NB4 (cell line): ENCODE measurements around the gene C9orf43.

ENCODE experiments used
- DNase-seq: peaks from one replicate; pipeline ENCODE4 v3.0.0; 2010; ENCODE audit warnings: low read depth
- H3K4me3 ChIP-seq: one replicate; pipeline ENCODE4 v1.5.1; 2011; ENCODE audit warnings: mild to moderate bottlenecking, low read depth, low read length, moderate library complexity
- MAX ChIP-seq: IDR thresholded peaks from 2 replicates; pipeline ENCODE4 v1.6.1; 2011; ENCODE audit warnings: low read depth, low read length
- MYC ChIP-seq: IDR thresholded peaks from 2 replicates; pipeline ENCODE4 v1.6.1; 2011; ENCODE audit warnings: low read depth, low read length
- POLR2A ChIP-seq: IDR thresholded peaks from 2 replicates; pipeline ENCODE4 v1.6.1; 2011; ENCODE audit warnings: mild to moderate bottlenecking; ENCODE audit not compliant: insufficient read length; ENCODE audit errors: extremely low read depth
- TF ChIP-seq, protein P1 (sequence below): IDR thresholded peaks from one replicate; pipeline ENCODE4 v1.5.1; 2012; ENCODE audit warnings: low read depth, low read length

The C9orf43 gene

DNA sequence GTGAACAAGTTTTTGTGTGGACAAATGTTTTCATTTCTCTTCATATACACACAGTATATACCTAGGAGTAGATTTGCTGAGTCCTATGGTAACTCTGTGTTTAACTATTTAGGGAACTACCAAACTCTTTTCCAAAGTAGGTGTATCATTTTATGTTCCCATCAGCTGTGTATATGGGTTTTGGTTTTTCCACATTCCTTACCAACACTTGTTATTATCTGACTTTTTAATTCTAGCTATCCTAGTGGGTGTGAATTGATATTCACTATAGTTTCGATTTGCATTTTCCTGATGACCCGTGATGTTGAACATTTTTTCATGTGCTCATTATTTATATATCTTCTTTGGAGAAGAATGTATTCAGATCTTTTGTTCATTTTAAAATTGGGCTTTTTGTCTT lies 56.6 kb downstream of the C9orf43 start:
- H3K4me3 ChIP-seq, result no peak overlapping the region
- TF ChIP-seq MAX (no peak), MYC (no peak), POLR2A (no peak)
- TF ChIP-seq, protein P1, sequence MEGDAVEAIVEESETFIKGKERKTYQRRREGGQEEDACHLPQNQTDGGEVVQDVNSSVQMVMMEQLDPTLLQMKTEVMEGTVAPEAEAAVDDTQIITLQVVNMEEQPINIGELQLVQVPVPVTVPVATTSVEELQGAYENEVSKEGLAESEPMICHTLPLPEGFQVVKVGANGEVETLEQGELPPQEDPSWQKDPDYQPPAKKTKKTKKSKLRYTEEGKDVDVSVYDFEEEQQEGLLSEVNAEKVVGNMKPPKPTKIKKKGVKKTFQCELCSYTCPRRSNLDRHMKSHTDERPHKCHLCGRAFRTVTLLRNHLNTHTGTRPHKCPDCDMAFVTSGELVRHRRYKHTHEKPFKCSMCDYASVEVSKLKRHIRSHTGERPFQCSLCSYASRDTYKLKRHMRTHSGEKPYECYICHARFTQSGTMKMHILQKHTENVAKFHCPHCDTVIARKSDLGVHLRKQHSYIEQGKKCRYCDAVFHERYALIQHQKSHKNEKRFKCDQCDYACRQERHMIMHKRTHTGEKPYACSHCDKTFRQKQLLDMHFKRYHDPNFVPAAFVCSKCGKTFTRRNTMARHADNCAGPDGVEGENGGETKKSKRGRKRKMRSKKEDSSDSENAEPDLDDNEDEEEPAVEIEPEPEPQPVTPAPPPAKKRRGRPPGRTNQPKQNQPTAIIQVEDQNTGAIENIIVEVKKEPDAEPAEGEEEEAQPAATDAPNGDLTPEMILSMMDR, result no peak
- no peak for DNase-seq

- H3K4me3 ChIP-seq, result no peak overlapping the region
- TF ChIP-seq MAX (no peak), MYC (no peak)
- DNase-seq, result no peak
Measured at GRCh38 chr9:113468716-113469448, 58.3 kb downstream of the C9orf43 start.

DNA sequence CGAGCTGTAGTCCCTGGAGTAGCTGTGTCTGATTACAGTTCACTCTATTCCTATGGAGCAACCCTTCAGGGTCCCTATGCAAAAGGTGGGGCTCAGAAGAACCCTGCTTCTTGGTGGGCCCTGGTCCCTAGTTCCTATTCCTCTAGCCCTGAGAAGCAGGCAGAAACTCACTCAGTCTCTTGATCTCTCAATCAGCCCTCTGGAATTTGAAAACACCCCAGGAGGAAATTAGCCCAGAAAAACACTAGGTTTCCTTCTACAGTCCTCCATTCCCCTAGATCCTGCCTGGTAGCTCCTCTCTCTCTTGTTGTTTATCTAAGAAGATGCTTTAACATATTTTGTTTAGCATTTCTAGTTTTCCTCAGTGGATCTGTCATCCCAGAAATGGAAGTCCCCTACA lies 60.6 kb downstream of the C9orf43 start:
- DNase-seq, result no peak
- TF ChIP-seq POLR2A (no peak), MAX (no peak), MYC (no peak)
- TF ChIP-seq, protein P1, result no peak
- H3K4me3 ChIP-seq, result no peak overlapping the region

DNA sequence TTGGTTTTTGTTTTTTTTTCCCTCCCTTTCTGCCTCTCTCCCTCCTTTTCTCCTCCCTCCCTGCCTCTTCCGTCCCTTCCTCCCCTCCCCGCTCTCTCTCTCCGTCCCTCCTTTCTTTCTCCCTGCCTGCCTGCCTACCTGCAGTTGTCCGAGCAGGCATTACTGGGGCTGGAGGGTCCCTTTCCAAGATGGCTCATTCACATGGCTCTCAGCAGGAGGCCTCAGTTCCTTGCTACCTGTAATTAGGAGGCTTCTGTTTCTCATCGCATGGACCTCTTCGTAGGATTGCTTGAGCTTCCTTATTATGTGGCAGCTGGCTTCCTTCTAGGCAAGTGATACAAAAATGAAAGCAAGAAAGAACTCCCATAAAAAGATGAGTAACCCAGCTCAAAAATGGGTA lies 61.0 kb downstream of the C9orf43 start:
- no peak for DNase-seq
- TF ChIP-seq POLR2A (no peak), MAX (no peak), MYC (no peak)
- TF ChIP-seq, protein P1, result no peak
- H3K4me3 ChIP-seq, result no peak overlapping the region

- DNase-seq, result no peak
- no peak for TF ChIP-seq MAX
- no peak overlapping the region for H3K4me3 ChIP-seq
Measured at GRCh38 chr9:113472199-113472598, 61.7 kb downstream of the C9orf43 start.

DNA sequence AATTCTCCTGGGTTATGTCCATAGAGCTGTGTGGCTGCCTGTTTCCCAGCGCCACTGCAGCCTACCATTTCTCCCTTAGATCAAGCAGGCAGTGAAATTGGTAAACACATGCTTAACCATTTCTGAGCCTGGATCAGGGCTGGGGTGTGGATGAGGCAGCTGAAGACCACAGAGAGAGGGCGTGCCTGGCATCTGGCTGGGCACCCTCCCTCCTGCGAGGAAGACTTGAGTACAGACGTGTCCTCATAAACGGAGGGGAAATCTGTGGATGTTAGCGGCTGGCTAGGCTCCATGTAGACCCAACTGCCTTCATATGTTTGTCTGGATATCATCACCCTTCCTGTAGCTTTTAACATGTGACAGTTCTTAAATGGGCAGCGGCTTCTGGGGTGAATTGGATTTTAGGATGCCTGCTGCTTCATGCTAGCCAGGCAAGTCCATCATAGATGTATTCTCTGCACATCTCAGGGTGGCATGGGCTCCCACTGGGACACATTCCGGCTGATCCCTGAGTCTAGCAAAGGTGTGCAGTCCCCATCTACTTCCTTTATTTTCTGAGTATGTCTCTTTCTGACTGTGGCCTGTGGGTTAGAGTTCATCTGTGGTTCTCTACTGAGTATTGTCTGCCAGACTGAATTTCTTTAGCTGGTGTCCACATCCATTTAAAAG lies 63.9 kb downstream of the C9orf43 start:
- TF ChIP-seq MYC (no peak), POLR2A (no peak), MAX (no peak)
- TF ChIP-seq, protein P1, result no peak
- H3K4me3 ChIP-seq, result no peak overlapping the region
- no peak for DNase-seq
